ENCODE measurements around the gene NEGR1. TPM values are rescaled to one million over a fixed set of nuclear protein-coding genes. Genes with fewer than 3 reads are reported as not detected.

Gene NEGR1
- total RNA-seq, 1 experiment from 2014 or later = 0.05 TPM

DNA sequence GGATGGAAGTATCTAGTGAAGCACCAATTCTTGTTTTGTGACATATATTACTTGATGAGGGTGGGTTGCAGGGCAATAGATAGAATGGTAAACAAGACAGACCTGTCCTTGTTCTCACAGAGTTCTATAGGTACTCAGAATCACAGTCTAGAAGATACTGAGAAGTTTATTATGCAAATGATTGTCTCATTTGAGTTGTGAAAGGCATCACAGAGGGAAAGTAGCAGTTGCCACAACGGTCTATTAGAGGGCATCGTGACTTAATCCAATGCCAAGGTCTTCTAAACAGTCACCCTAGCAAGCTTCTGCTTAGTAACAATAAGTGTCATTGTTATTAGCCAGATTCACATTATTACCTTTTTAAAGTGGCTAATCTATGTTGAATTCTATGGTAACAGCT lies 626.7 kb downstream of the NEGR1 start (continued):
- TF ChIP-seq EGR1 (IDR thresholded peaks at IDR 0.05; ENCODE audit: low read depth) (no peak), TCF7L2 (IDR thresholded peaks at IDR 0.05; ENCODE audit: borderline replicate concordance, extremely low read depth, insufficient read depth, insufficient read length) (no peak), POLR2A (IDR thresholded peaks at IDR 0.05; ENCODE audit: borderline replicate concordance, extremely low read depth, insufficient read depth, insufficient read length) (no peak), SIN3A (IDR thresholded peaks at IDR 0.05; ENCODE audit: low read depth) (no peak), RAD21 (IDR thresholded peaks at IDR 0.05; ENCODE audit: low read depth) (no peak), FOSL1 (IDR thresholded peaks at IDR 0.05; ENCODE audit: low read depth) (no peak), POLR2AphosphoS5 (IDR thresholded peaks at IDR 0.05; ENCODE audit: low read depth, low read length) (no peak), SRF (IDR thresholded peaks at IDR 0.05; ENCODE audit: low read depth) (no peak), ELF1 (IDR thresholded peaks at IDR 0.05; ENCODE audit: borderline replicate concordance, low read depth) (no peak), YY1 (IDR thresholded peaks at IDR 0.05; ENCODE audit: extremely low read depth, insufficient replicate concordance, low read depth, low read length) (no peak)

DNA sequence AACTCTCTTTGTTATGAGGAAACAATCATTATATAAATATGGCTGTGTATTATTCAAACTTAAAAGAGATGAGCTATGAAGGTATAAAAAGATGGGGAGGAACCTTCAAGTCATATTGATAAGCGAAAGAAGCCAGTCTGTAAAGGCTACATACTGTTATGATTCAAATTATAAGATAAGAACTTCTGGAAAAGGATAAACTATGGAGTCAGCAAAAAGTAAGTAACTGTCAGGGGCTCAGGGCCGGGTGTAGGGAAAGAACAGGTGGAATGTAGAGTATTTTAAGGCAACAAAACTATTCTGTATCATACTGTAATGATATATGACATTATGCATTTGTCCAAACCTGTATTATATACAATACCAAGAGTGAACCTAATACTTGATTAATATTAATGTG lies 628.4 kb downstream of the NEGR1 start:
- Histone ChIP-seq H3K9me3 (ENCODE audit: control insufficient read depth in 1 of 2, insufficient read depth in 1 of 2, low read depth in 1 of 2, low read length in 2 of 2) (peaks cover 3 to 8% of the 10 kb centered on the region in 2 experiments; a peak in 1 of 4 replicates), H3K27ac (ENCODE audit: low read depth, low read length) (no peak overlapping the region), H3K9me2 (ENCODE audit: insufficient read depth) (no peaks in the 10 kb centered on the region), H3K36me3 (ENCODE audit: control insufficient read depth in 1 of 2, insufficient read depth in 2 of 2, low read length in 2 of 2) (no peaks in the 10 kb centered on the region), H3K4me1 (ENCODE audit: control insufficient read depth in 1 of 2, insufficient read depth in 2 of 2, low read length in 2 of 2) (no peaks in the 10 kb centered on the region), H3K4me2 (ENCODE audit: low read length) (no peak overlapping the region), H2AFZ (ENCODE audit: low read depth, low read length, poor library complexity, severe bottlenecking) (no peak overlapping the region), H4K20me1 (ENCODE audit: insufficient read depth) (no peaks in the 10 kb centered on the region), H3K27me3 (ENCODE audit: insufficient read depth, low read length) (no peaks in the 10 kb centered on the region), H3K4me3 (replicated peaks in 1 of 2; ENCODE audit: low read depth in 1 of 2, low read length in 2 of 2) (no peak overlapping the region), H3K9ac (ENCODE audit: low read length) (no peak overlapping the region), H3K79me2 (ENCODE audit: insufficient read depth, low read length) (no peaks in the 10 kb centered on the region)
- ChIA-PET CTCF (no interaction called here), POLR2A (no interaction called here), RAD21 (ENCODE audit: low non-redundant PET in 1 of 2, low total read pairs in 2 of 2, uncharacterized antibody in 2 of 2, unreplicated experiment in 2 of 2) (no interaction called here)
- no TSS peak for BruUV-seq (replicated peaks)
- intact Hi-C loops (cut with micrococcal nuclease) = no loop called here
- TF ChIP-seq, protein P1, sequence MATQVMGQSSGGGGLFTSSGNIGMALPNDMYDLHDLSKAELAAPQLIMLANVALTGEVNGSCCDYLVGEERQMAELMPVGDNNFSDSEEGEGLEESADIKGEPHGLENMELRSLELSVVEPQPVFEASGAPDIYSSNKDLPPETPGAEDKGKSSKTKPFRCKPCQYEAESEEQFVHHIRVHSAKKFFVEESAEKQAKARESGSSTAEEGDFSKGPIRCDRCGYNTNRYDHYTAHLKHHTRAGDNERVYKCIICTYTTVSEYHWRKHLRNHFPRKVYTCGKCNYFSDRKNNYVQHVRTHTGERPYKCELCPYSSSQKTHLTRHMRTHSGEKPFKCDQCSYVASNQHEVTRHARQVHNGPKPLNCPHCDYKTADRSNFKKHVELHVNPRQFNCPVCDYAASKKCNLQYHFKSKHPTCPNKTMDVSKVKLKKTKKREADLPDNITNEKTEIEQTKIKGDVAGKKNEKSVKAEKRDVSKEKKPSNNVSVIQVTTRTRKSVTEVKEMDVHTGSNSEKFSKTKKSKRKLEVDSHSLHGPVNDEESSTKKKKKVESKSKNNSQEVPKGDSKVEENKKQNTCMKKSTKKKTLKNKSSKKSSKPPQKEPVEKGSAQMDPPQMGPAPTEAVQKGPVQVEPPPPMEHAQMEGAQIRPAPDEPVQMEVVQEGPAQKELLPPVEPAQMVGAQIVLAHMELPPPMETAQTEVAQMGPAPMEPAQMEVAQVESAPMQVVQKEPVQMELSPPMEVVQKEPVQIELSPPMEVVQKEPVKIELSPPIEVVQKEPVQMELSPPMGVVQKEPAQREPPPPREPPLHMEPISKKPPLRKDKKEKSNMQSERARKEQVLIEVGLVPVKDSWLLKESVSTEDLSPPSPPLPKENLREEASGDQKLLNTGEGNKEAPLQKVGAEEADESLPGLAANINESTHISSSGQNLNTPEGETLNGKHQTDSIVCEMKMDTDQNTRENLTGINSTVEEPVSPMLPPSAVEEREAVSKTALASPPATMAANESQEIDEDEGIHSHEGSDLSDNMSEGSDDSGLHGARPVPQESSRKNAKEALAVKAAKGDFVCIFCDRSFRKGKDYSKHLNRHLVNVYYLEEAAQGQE (IDR thresholded peaks at IDR 0.05; ENCODE audit: low read depth) = no peak
- no peak for TF ChIP-seq FOSL1 (IDR thresholded peaks at IDR 0.05; ENCODE audit: low read depth)
- TF ChIP-seq POLR2A (IDR thresholded peaks at IDR 0.05; ENCODE audit: borderline replicate concordance, extremely low read depth, insufficient read depth, insufficient read length) = no peak
- TF ChIP-seq SRF (IDR thresholded peaks at IDR 0.05; ENCODE audit: low read depth) = no peak
- no peak for TF ChIP-seq POLR2AphosphoS5 (IDR thresholded peaks at IDR 0.05; ENCODE audit: low read depth, low read length)
- no peak for TF ChIP-seq CEBPB (IDR thresholded peaks at IDR 0.05; ENCODE audit: low read depth)
- TF ChIP-seq YY1 (IDR thresholded peaks at IDR 0.05; ENCODE audit: extremely low read depth, insufficient replicate concordance, low read depth, low read length) = no peak
- TF ChIP-seq EZH2phosphoT487 (IDR thresholded peaks at IDR 0.05; ENCODE audit: borderline replicate concordance) = no peak
- TF ChIP-seq ZFX (IDR thresholded peaks at IDR 0.05) = no peak
- no peak for TF ChIP-seq CBX3 (IDR thresholded peaks at IDR 0.05; ENCODE audit: low read depth)
- no peak for TF ChIP-seq SIN3A (IDR thresholded peaks at IDR 0.05; ENCODE audit: low read depth)
- no peak for TF ChIP-seq SP1 (IDR thresholded peaks at IDR 0.05; ENCODE audit: low read depth)
- TF ChIP-seq ZNF274 (IDR thresholded peaks at IDR 0.05; ENCODE audit: low read depth, low read length) = no peak
- no peak for ATAC-seq
- DNase-seq (ENCODE audit: low read depth, low spot score) = no peak
